GM19372 (cell line): ENCODE data around the gene SNW1.

Experiments used
- ATAC-seq: cut with Tn5 transposase; IDR thresholded peaks from one replicate; pipeline ENCODE4 v1.9.1; 2021; ENCODE audit warnings: mild to moderate bottlenecking, low read depth, moderate library complexity; ENCODE audit not compliant: unreplicated experiment

SNW1 gene

GRCh38 chr14:77674931-77675330, 86.0 kb downstream of the SNW1 start:
- no peak for ATAC-seq

DNA sequence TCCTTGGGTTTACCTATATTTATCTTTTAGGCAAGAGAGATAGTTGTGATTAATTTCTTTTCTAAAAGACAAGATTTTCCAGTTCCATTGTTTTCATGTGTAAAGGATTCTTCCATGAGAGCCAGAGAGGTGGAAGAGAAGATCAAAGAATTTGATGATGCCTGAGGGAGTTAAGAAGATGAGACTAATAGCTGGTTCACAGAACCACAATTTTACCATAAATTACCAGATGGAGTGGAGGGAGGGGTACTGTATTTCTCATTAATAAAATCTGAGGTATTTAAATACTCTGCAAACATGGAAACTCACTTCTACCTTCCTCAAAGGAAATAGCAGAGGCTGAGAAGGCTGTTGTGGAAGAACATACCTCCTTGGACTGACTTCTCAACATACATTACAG, 87.8 kb downstream of the SNW1 start:
- ATAC-seq: no peak
